ENCODE data around the gene AADACL4. TPM values are rescaled to one million over a fixed set of nuclear protein-coding genes. Genes with fewer than 3 reads are reported as not detected.
"Not testable (repeated sequence)": the region's sequence is repeated elsewhere in the genome, so short reads cannot be mapped to it uniquely, and the experiment has no call there.

The AADACL4 gene
- polyA plus RNA-seq, 6 donors from 2014 or later: not detected

DNA sequence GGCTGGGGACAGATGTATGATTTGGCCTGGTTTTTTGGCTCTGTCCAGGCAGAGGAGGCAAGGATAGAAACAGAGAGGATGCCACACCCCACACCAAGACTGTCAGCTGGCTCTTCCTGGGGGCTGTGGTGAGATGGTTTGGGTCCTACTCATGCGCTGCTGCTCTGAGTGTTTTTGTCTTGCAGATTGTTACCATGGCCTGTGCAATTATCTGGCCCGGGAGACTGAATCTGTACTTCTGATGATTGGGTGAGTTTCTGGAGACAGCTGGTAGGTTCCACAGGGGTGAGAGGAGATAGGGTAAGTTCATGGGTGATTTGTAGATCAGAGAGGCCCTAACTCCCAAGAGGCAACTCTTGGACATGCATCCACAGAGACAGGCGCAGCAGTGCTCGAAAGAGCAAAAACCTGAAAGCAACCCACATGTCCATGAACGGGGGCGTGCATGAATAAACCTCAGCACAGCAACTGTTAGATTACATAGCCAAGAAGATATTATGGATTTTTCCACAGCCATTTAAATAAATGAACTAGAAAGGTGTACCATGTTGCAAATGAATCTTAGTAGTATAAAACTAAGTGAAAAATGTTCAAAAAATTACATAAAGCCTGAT is 17.8 kb downstream of the AADACL4 start:
- Mint-ChIP-seq H3K4me3 (no peak overlapping the region), H3K27ac (no peak overlapping the region), H3K27me3 (peaks cover 12 to 28% (median 21%) of the 10 kb centered on the region in 3 donors), H3K9me3 (peaks cover 4 to 17% (median 5%) of the 10 kb centered on the region in 7 donors), H3K4me1 (peaks cover 4 to 7% (median 6%) of the 10 kb centered on the region in 3 donors), H3K36me3 (no peaks in the 10 kb centered on the region)
- DNase-seq (no peak), ATAC-seq (ENCODE audit: low read depth in 2 of 2) (no peak)

DNA sequence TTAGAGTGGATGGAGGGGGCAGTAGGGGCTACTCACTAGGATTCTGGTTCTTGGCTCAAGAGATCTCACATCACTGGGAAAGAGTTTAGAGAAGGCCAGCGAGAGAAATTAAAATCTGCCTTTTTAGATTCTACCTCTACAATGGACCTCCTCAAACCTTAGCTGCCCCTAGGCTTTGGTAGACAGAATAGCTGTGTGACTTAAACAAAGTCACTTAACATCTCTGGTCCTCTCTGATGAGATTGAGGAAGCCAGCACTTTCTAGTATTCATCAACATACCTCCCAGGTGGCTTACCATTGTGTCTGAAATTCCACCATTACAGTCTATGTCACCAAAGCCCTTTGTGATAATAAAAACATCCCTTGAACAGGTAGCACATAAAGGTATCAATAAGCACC is 18.7 kb downstream of the AADACL4 start:
- H3K27me3 Mint-ChIP-seq: peaks cover 13 to 29% (median 15%) of the 10 kb centered on the region in 3 donors
- ATAC-seq (ENCODE audit: low read depth in 2 of 2) (no peak), DNase-seq (no peak)
- peaks cover 4 to 7% (median 6%) of the 10 kb centered on the region in 3 donors for H3K4me1 Mint-ChIP-seq
- H3K27ac Mint-ChIP-seq: no peak overlapping the region
- H3K4me3 Mint-ChIP-seq: no peak overlapping the region
- no peaks in the 10 kb centered on the region for H3K36me3 Mint-ChIP-seq
- H3K9me3 Mint-ChIP-seq: peaks cover 4 to 17% (median 7%) of the 10 kb centered on the region in 7 donors

DNA sequence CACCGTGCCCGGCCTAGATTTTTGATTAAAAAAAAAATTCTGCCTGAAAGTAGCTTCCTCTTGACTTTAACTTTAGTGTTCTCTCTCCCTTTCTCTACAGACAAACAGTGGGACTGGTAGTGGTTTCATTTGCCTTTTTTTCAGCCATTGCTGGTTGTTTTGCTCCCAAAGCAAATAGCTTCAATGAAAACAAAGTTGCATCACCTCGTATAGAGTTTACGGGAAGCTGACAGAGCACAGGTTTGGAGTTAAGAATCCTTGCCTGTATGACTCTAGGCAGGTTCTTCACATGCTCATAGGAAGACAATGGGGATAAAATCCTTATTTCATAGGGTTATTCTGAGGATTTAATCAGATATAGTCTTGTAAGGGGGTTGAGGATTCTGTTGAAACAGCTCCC is 21.6 kb downstream of the AADACL4 start:
- Mint-ChIP-seq H3K4me3 (no peak overlapping the region), H3K27ac (no peak overlapping the region), H3K27me3 (peaks cover 0 to 28% (median 8%) of the 10 kb centered on the region in 3 donors), H3K9me3 (peaks cover 7 to 33% (median 11%) of the 10 kb centered on the region in 7 donors), H3K4me1 (no peaks in the 10 kb centered on the region), H3K36me3 (peaks cover 0 to 5% of the 10 kb centered on the region in 2 donors)
- no peak for DNase-seq
- ATAC-seq (ENCODE audit: low read depth in 2 of 2): no peak

DNA sequence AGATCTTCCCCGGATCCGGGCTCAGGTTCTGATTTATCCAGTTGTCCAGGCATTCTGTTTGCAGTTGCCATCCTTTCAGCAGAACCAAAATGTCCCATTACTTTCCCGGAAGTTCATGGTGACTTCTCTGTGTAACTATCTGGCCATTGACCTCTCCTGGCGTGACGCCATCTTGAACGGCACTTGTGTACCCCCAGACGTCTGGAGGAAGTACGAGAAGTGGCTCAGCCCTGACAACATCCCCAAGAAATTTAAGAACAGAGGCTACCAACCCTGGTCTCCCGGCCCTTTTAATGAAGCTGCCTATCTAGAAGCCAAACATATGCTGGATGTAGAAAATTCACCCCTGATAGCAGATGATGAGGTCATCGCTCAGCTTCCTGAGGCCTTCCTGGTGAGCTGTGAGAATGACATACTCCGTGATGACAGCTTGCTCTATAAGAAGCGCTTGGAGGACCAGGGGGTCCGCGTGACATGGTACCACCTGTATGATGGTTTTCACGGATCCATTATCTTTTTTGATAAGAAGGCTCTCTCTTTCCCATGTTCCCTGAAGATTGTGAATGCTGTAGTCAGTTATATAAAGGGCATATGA is 22.4 kb downstream of the AADACL4 start:
- Mint-ChIP-seq H3K9me3 (peaks cover 7 to 33% (median 11%) of the 10 kb centered on the region in 7 donors), H3K4me1 (no peaks in the 10 kb centered on the region), H3K27ac (no peak overlapping the region), H3K4me3 (no peak overlapping the region), H3K27me3 (peaks cover under 1 to 28% (median 9%) of the 10 kb centered on the region in 3 donors), H3K36me3 (peaks cover 0 to 5% of the 10 kb centered on the region in 2 donors)
- no peak for DNase-seq
- ATAC-seq (ENCODE audit: low read depth in 2 of 2): no peak

DNA sequence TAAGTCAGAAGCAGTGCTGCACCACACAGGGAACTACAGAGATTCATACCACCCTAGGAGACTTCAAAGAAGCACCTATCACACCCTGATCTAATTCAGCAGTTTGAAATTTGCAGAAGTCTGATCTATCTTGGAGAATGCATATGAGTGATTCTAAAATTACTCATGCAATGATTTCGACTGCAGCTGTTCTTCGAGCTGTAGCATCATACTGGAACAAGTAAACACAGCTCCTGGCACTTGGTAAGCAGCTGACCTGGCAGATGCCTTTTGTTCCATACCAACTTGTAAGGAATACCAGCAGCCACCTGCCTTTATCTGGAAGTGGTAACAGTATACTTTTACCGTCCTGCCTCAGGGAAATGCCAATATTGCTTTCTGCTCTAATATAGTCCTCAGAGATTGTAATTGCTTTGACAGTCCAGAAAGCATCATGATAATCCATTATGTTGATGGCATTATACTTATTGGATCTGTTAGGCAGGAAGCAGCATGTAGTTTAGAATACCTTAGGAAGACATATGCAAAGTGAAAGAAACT is 25.7 kb downstream of the AADACL4 start:
- no peak for DNase-seq
- Mint-ChIP-seq H3K9me3 (peaks cover 3 to 16% (median 6%) of the 10 kb centered on the region in 7 donors), H3K27ac (no peak overlapping the region), H3K36me3 (peaks cover 0 to 5% of the 10 kb centered on the region in 2 donors), H3K4me1 (no peaks in the 10 kb centered on the region), H3K27me3 (peaks cover 18 to 45% (median 28%) of the 10 kb centered on the region in 3 donors), H3K4me3 (no peak overlapping the region)
- no peak for ATAC-seq (ENCODE audit: low read depth in 2 of 2)

DNA sequence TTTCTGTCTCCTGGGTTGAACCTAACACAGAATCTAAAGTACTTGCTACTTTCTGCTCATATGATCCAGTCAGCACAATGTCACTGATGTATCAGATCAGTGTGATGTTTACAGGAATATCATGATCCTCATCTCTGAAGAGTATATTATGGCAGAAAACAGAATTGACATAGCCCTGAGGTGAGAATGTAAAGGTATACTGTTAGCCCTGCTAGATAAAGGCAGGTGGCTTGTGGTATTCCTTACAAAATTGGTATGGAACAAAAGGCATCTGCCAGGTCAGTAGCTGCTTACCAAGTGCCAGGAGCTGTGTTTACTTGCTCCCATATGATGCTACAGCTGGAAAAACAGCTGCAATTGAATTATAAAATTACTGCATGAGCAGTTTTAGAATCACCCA is 30.5 kb downstream of the AADACL4 start:
- Mint-ChIP-seq H3K27ac (no peak overlapping the region), H3K36me3 (no peaks in the 10 kb centered on the region), H3K4me3 (no peak overlapping the region), H3K27me3 (peaks cover 23 to 36% (median 25%) of the 10 kb centered on the region in 3 donors), H3K4me1 (no peaks in the 10 kb centered on the region), H3K9me3 (peaks cover 0 to 4% (median under 1%) of the 10 kb centered on the region in 7 donors)
- ATAC-seq (ENCODE audit: low read depth in 2 of 2): no peak
- no peak for DNase-seq

DNA sequence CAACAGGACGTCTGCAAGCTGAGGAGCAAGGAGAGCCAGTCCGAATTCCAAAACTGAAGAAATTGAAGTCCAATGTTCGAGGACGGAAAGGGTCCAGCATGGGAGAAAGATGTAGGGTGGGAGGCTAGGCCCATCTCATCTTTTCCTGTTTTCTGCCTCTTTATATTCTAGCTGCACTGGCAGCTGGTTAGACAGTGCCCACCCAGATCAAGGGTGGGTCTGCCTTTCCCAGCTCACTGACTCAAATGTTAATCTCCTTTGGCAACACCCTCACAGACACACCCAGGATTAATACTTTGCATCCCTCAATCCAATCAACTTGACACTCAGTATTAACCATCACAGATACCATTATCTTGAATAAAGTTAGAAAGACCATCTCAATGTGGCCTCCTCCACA is 32.2 kb downstream of the AADACL4 start:
- H3K36me3 Mint-ChIP-seq; H3K27ac Mint-ChIP-seq; H3K4me3 Mint-ChIP-seq; DNase-seq; ATAC-seq (ENCODE audit: low read depth in 2 of 2); H3K4me1 Mint-ChIP-seq: not testable (repeated sequence)
- H3K9me3 Mint-ChIP-seq: peaks cover 4 to 18% (median 9%) of the 10 kb centered on the region in 7 donors
- H3K27me3 Mint-ChIP-seq: peaks cover 33 to 42% (median 33%) of the 10 kb centered on the region in 3 donors

DNA sequence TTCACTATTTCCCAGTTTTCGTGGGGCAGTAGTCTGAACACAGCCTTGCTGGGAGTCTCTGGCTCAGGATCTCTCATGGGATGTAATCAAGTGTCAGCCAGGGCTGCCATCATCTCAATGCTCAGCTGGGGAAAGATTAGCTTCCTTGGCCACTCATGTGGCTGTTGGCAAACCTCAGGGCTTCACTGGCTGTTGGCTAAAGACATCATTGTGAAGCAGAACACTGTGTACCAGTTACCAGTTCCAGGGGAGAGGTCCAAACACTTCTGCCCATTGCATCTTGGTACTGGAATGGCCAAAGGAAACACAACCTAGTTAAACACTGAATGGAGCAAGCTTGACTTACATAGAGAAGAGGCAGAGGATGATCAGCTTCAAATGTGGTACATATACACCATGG is 33.7 kb downstream of the AADACL4 start:
- peaks cover 5 to 9% of the 10 kb centered on the region in 2 donors for H3K36me3 Mint-ChIP-seq
- ATAC-seq (ENCODE audit: low read depth in 2 of 2) (no peak), DNase-seq (no peak)
- H3K27ac Mint-ChIP-seq: no peak overlapping the region
- no peak overlapping the region for H3K4me3 Mint-ChIP-seq
- peaks cover 4 to 18% (median 9%) of the 10 kb centered on the region in 7 donors for H3K9me3 Mint-ChIP-seq
- H3K4me1 Mint-ChIP-seq: no peaks in the 10 kb centered on the region
- H3K27me3 Mint-ChIP-seq: peaks cover 19 to 37% (median 21%) of the 10 kb centered on the region in 3 donors

DNA sequence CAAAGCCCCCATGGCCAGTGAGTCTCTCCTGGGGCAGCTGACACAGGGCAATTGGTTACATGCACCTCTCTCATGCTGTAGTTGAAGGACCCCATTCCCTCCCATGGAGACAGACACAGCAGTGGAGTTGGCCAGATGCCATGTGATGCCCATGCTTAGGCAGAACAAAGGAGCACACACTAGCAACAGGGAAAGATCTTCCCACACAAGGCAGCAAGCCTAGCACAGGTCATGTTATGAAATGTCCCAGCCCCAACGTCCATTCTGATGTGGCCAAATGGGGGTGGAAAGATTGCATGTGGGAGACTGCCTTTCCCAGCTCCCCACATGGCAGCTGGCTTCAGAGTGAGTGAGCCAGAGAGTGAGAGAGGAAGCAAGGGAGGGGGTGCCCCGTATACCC is 34.5 kb downstream of the AADACL4 start:
- Mint-ChIP-seq H3K9me3 (peaks cover 4 to 18% (median 9%) of the 10 kb centered on the region in 7 donors), H3K36me3 (peaks cover 5 to 9% of the 10 kb centered on the region in 2 donors), H3K27ac (no peak overlapping the region), H3K4me1 (no peaks in the 10 kb centered on the region), H3K4me3 (no peak overlapping the region), H3K27me3 (peaks cover 20 to 38% (median 22%) of the 10 kb centered on the region in 3 donors)
- ATAC-seq (ENCODE audit: low read depth in 2 of 2) (no peak), DNase-seq (no peak)

DNA sequence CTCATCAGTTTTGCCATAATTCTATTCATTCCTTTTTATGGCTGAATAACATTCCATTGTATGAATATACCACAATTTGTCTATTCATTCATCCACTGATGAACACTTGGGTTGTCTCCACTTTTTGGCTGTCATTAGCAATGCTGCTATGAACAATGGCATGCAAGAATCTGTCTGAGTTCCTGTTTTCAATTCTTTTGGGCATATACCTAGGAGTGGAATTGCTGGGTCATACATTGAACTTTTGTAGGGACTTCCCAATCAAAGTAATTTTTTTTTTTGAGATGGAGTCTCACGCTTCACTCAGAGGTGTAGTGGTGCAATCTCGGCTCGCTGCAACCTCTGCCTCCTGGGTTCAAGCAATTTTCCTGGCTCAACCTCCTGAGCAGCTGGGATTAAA is 34.9 kb downstream of the AADACL4 start:
- H3K4me1 Mint-ChIP-seq: no peaks in the 10 kb centered on the region
- ATAC-seq (ENCODE audit: low read depth in 2 of 2) (no peak), DNase-seq (no peak)
- peaks cover 5 to 9% of the 10 kb centered on the region in 2 donors for H3K36me3 Mint-ChIP-seq
- H3K27me3 Mint-ChIP-seq: peaks cover 20 to 41% (median 23%) of the 10 kb centered on the region in 3 donors
- no peak overlapping the region for H3K4me3 Mint-ChIP-seq
- H3K9me3 Mint-ChIP-seq: peaks cover 4 to 18% (median 9%) of the 10 kb centered on the region in 7 donors
- H3K27ac Mint-ChIP-seq: no peak overlapping the region

DNA sequence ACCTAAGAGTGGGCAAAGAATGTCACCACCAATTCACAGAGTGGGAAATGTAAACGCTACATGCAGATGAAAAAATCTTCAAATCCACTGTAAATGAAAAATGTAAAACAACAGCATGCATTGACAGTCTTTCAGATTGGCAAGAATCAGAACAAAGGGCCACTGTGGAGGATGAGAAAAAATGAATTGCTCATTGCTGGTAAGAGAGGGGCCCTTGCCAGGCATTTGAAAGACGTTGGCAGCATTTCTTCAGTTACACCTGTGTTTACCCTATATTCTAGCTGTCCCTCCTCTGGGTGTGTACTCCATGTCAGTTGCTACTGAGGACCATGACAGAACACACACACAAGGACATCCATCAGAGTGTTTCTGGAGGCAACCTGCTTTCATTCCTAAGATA is 46.3 kb downstream of the AADACL4 start:
- Mint-ChIP-seq H3K9me3 (peaks cover 0 to 2% (median 0%) of the 10 kb centered on the region in 7 donors), H3K36me3 (no peaks in the 10 kb centered on the region), H3K27ac (no peak overlapping the region), H3K27me3 (peaks cover 6 to 26% (median 22%) of the 10 kb centered on the region in 3 donors), H3K4me3 (no peak overlapping the region), H3K4me1 (no peaks in the 10 kb centered on the region)
- ATAC-seq (ENCODE audit: low read depth in 2 of 2): no peak
- no peak for DNase-seq

DNA sequence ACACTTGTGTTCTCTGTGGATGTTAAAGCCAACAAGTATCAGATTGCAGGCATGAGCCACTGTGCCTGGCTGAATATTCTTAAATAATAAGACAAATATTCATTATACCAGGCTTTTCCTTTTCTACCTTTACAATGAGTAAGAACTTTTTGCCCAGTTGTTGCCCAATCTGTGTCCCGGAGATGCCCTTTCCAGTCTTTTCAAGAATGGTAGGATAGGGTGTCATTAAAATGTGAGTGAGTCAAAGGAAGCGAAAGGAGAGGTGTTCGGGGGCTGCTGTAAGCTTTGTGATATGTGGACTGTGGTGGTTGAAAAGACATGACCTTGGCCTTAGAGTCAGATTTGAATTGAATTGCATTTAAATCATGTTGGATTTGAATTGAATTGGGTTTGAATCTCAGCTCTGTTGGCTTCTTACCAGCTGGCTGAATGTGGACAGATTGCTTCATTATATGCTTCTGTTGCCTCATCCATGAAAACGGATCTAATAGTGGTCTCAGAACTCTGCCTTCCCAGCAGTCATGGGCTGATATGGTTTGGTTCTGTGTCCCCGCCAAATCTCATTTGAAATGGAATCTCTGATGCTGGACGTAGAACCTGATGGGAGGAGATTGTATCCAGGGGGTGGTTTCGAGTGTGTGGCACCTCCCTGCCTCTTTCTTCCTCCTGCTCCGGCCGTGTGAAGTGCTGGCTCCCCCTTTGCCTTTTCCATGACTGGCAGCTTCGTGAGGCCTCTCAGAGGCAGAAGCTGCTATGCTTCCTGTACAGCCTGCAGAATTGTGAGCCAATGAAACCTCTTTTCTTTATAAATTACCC is 49.3 kb downstream of the AADACL4 start:
- Mint-ChIP-seq H3K27me3 (peaks cover 0 to 29% (median 20%) of the 10 kb centered on the region in 3 donors), H3K4me1 (no peaks in the 10 kb centered on the region), H3K9me3 (peaks cover 0 to 2% (median 0%) of the 10 kb centered on the region in 7 donors), H3K27ac (no peak overlapping the region), H3K36me3 (no peaks in the 10 kb centered on the region), H3K4me3 (no peak overlapping the region)
- no peak for DNase-seq
- ATAC-seq (ENCODE audit: low read depth in 2 of 2): no peak

DNA sequence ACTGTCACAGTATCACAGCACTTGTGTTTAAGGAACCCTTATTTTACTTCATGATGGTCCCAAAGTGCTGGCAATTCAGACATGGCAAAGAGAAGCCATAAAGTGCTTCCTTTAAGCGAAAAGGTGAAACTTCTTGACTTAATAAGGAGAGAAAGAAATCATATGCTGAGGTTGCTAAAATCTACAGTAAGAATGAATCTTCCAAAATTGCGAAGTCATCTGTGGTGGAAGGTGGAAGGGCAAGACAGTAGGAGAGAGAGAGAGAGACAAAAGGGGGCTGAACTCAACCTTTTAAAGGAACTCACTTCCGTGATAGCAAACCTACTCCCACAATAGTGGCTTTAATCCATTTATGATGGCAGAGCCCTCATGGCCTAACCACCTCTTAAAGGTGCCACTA is 52.8 kb downstream of the AADACL4 start:
- H3K27ac Mint-ChIP-seq: peak overlapping the region in 1 of 6 donors; percentile 24
- H3K36me3 Mint-ChIP-seq: no peaks in the 10 kb centered on the region
- no peak overlapping the region for H3K4me3 Mint-ChIP-seq
- no peaks in the 10 kb centered on the region for H3K4me1 Mint-ChIP-seq
- no peak for ATAC-seq (ENCODE audit: low read depth in 2 of 2)
- DNase-seq: no peak
- peaks cover 0 to 16% (median 4%) of the 10 kb centered on the region in 7 donors for H3K9me3 Mint-ChIP-seq
- peaks cover 10 to 38% (median 38%) of the 10 kb centered on the region in 3 donors for H3K27me3 Mint-ChIP-seq

All from naive B cell (primary cell).